Tibial nerve (tissue), 4 donors: Measurements from ENCODE around the gene FIBCD1. TPM values are rescaled to one million over a fixed set of nuclear protein-coding genes. Genes with fewer than 3 reads are reported as not detected.

Experiments
- DNase-seq, 2 donors: peaks; one replicate each; pipeline ENCODE4 v3.0.0-alpha.2; 2019; ENCODE audit warnings: low spot score in 2 of 2
- H3K27ac ChIP-seq, 4 donors: fragments of 200-600 bp; sonication (generic) in 3 of 4; one replicate each; pipeline ENCODE4 v1.5.1; 2017 to 2019; ENCODE audit warnings: mild to moderate bottlenecking in 1 of 4
- H3K27me3 ChIP-seq, 2 donors: fragments of 200-600 bp; sonication (generic) in 1 of 2; one replicate each; pipeline versions ENCODE4 v1.5.1 to v1.6.0; 2017 to 2019
- H3K36me3 ChIP-seq, 3 donors: fragments of 200-600 bp; sonication (generic); one replicate each; pipeline ENCODE4 v1.5.1; 2018 to 2019
- H3K4me1 ChIP-seq, 4 donors: fragments of 200-600 bp; sonication (generic) in 3 of 4; one replicate each; pipeline ENCODE4 v1.5.1; 2017 to 2019
- H3K4me3 ChIP-seq, 4 donors: fragments of 200-600 bp; sonication (generic) in 3 of 4; one replicate each; pipeline ENCODE4 v1.5.1; 2017 to 2019; ENCODE audit warnings: mild to moderate bottlenecking in 1 of 4, moderate library complexity in 1 of 4
- H3K9me3 ChIP-seq, 4 donors: fragments of 200-600 bp; sonication (generic) in 3 of 4; one replicate each; pipeline ENCODE4 v1.5.1; 2017 to 2019
- EP300 ChIP-seq, 2 donors: sonication (generic); formaldehyde crosslinking; IDR thresholded peaks; one replicate each; pipeline ENCODE4 v1.6.1; 2017; ENCODE audit warnings: antibody characterized with exemption in 2 of 2, mild to moderate bottlenecking in 1 of 2
- POLR2A ChIP-seq, 2 donors: fragments of 450-650 bp; IDR thresholded peaks; one replicate each; pipeline ENCODE4 v1.6.1; 2017; ENCODE audit warnings: antibody characterized with exemption in 2 of 2, mild to moderate bottlenecking in 2 of 2, moderate library complexity in 2 of 2
- WGBS, 2 donors: methylation state at CpG; one replicate each; pipeline ENCODE4 v1.1.5; 2018; 5-methylcytosine and 5-hydroxymethylcytosine counted together
- total RNA-seq, 4 donors: library from RNA; depleted of rRNA; stranded (reverse); fragments of >200 nt; gene quantifications; one replicate each; pipeline ENCODE4 v1.1.0, GENCODE V29; 2016
- TF ChIP-seq, protein P1 (sequence below), 5 experiments: fragments of 200-600 bp in 3 of 5; fragments of 450-650 bp in 2 of 5; sonication (generic) in 3 of 5; IDR thresholded peaks; one replicate each; pipeline ENCODE4 v1.5.1; 2016 to 2019; ENCODE audit warnings: antibody characterized with exemption in 5 of 5, mild to moderate bottlenecking in 3 of 5, moderate library complexity in 2 of 5

FIBCD1 gene
- total RNA-seq, 4 donors from 2014 or later: not detected

- peak overlapping the region in 1 of 4 donors; percentile 47 for H3K4me3 ChIP-seq
- WGBS, 2 donors: 5 to 7% methylated on average over 2 to 12 of the region's 52 CpGs
Measured at GRCh38 chr9:130938184-130938651, 829 bp downstream of the FIBCD1 start.

DNA sequence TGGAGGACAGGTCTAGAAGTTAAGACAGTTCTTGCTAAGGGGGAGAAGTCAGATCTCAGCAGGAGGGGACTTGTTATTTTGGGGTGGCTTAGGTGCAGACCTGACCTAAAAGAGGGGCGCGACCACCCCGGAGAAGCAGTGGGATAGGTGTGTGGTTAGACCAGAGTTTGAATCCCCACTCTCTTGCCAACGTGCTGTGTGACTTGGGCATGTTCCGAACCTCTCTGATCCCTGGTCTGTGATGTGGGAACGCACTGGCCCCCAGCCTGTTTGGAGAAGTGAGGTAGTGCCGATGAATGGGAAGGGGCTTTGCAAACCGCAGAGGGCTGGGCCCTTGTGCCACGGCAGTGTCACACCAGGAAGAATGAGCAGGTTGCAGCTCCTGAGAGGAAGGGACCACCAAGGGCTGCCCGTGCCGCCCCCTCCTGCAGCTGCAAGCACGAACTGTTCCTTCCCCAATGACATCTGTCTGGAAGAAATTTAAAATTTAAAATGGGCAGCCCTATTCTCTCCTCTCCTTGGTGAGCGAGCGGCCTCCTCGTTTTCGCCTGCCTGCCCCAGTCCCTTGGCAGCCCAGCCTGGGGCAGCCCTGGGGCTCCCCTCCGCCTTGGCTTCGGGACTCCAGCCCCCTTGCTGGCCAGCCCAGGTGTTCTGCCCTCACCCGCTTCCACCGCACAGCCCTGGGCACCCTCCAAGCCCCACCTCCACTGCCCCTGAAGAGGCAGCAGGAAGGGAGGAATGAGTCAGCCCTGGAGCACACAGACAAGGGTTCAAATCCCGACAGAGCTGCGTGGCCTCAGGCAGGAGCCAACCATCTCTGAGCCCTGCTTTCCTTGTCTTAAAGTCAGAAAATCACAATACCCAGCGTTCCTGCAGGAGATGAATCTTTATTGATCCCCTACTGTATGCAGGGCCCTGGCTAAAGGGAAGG lies 1.6 kb downstream of the FIBCD1 start:
- peaks cover 0 to 34% (median 14%) of the 10 kb centered on the region in 4 donors for H3K4me1 ChIP-seq
- H3K4me3 ChIP-seq: no peak overlapping the region
- H3K36me3 ChIP-seq: no peaks in the 10 kb centered on the region
- no peaks in the 10 kb centered on the region for H3K9me3 ChIP-seq
- H3K27me3 ChIP-seq: peaks cover 2 to 95% of the 10 kb centered on the region in 2 donors
- H3K27ac ChIP-seq: no peak overlapping the region
- TF ChIP-seq POLR2A (IDR thresholded peaks at IDR 0.05): no peak
- TF ChIP-seq, protein P1, sequence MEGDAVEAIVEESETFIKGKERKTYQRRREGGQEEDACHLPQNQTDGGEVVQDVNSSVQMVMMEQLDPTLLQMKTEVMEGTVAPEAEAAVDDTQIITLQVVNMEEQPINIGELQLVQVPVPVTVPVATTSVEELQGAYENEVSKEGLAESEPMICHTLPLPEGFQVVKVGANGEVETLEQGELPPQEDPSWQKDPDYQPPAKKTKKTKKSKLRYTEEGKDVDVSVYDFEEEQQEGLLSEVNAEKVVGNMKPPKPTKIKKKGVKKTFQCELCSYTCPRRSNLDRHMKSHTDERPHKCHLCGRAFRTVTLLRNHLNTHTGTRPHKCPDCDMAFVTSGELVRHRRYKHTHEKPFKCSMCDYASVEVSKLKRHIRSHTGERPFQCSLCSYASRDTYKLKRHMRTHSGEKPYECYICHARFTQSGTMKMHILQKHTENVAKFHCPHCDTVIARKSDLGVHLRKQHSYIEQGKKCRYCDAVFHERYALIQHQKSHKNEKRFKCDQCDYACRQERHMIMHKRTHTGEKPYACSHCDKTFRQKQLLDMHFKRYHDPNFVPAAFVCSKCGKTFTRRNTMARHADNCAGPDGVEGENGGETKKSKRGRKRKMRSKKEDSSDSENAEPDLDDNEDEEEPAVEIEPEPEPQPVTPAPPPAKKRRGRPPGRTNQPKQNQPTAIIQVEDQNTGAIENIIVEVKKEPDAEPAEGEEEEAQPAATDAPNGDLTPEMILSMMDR (IDR thresholded peaks at IDR 0.05): no peak
- no peak for TF ChIP-seq EP300 (IDR thresholded peaks at IDR 0.05)
- DNase-seq: no peak
- 61 to 67% methylated on average over 23 of the region's 23 CpGs for WGBS, 2 donors

More at GRCh38 chr9:130938184-130938651, 829 bp downstream of the FIBCD1 start:
- no peak for DNase-seq
- H3K27me3 ChIP-seq: peaks cover 2 to 94% of the 10 kb centered on the region in 2 donors
- H3K9me3 ChIP-seq: no peaks in the 10 kb centered on the region
- H3K36me3 ChIP-seq: no peaks in the 10 kb centered on the region
- H3K4me1 ChIP-seq: peaks cover 0 to 34% (median 14%) of the 10 kb centered on the region in 4 donors
- TF ChIP-seq EP300 (IDR thresholded peaks at IDR 0.05): no peak
- no peak overlapping the region for H3K27ac ChIP-seq

DNA sequence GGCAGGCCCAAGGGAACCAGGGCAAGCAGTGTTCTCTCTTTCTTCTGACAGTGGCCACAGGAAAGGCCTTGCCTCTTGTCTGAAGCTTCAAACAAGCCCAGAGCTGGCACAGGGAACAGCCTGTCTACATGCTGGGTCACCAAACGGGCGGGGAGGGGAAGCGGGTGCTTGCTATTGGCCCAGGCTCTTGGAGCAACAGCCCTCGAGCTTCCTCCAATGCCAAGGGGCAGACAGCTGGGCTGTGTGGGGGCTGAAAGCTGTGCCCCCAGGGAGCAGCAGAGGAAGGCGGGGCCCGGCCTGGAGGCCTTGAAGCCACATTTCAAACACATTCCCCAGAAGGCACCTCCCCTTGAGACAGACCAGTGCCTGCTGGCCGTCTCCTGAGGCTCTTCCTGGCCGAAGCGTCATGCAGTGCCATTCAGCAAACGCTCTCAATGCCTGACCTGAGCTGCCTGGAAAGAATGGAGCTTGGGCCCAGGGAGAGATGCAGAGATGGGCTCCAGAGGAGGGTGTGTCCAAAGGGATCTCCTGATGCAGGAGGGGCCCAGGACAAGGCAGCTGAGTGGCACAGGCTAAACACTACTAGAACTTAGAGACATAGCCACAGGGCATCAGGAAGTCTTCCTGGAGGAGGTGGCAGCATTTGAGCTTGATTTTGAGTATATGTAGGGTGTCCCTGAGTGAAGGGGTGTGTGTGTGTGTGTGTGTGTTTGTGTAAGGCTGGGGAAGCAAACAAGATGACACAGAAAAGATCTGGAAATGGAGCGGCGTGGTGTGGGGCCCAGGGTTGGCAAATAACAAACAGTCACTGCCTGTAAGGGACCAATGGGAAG lies 2.5 kb downstream of the FIBCD1 start:
- DNase-seq: no peak
- no peak overlapping the region for H3K4me3 ChIP-seq
- no peaks in the 10 kb centered on the region for H3K36me3 ChIP-seq
- no peak overlapping the region for H3K27ac ChIP-seq
- WGBS, 2 donors: 33 to 38% methylated on average over 10 to 12 of the region's 12 CpGs
- peaks cover 2 to 96% of the 10 kb centered on the region in 2 donors for H3K27me3 ChIP-seq
- H3K9me3 ChIP-seq: no peaks in the 10 kb centered on the region
- TF ChIP-seq, protein P1 (IDR thresholded peaks at IDR 0.05): no peak
- TF ChIP-seq POLR2A (IDR thresholded peaks at IDR 0.05) (no peak), EP300 (IDR thresholded peaks at IDR 0.05) (no peak)
- peaks cover 0 to 34% (median 14%) of the 10 kb centered on the region in 4 donors for H3K4me1 ChIP-seq

- no peak for DNase-seq
- Histone ChIP-seq H3K4me3 (no peak overlapping the region), H3K9me3 (no peaks in the 10 kb centered on the region), H3K27me3 (peaks cover 2 to 96% of the 10 kb centered on the region in 2 donors), H3K27ac (no peak overlapping the region), H3K4me1 (peaks cover 0 to 31% (median 13%) of the 10 kb centered on the region in 4 donors), H3K36me3 (no peaks in the 10 kb centered on the region)
- 75 to 81% methylated on average over 6 to 13 of the region's 13 CpGs for WGBS, 2 donors
- TF ChIP-seq POLR2A (IDR thresholded peaks at IDR 0.05): no peak
- TF ChIP-seq EP300 (IDR thresholded peaks at IDR 0.05): no peak
- TF ChIP-seq, protein P1 (IDR thresholded peaks at IDR 0.05): no peak
Measured at GRCh38 chr9:130935648-130936271, 3.3 kb downstream of the FIBCD1 start.
